ENCODE results near the gene ZNF236.
A peak's percentile ranks its signal among the peaks of the same experiment; 100 is the strongest.

The ZNF236 gene

DNA sequence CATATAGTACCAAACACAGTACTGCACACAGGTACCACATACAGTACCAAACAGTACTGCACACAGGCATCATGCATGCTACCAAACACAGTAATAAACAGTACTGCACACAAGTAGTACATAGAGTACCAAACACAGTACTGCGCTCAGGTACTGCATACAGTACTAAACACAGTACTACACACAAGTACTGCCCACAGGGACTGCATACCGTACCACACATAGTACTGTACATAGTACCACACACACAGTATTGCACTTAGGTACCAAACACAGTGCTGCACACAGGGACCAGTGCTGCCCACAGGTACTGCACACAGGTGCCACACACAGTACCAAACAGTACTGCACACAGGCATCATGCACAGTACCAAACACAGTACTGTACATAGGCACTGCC is 74.9 kb downstream of the ZNF236 start:
- DNase-seq (ENCODE audit: extremely low read depth in 1 of 2, low read depth in 1 of 2): no peak

GRCh38 chr18:76903386-76903785 is 81.0 kb downstream of the ZNF236 start:
- no peak for DNase-seq (ENCODE audit: extremely low read depth in 1 of 2, low read depth in 1 of 2)

- no peak for DNase-seq (ENCODE audit: extremely low read depth in 1 of 2, low read depth in 1 of 2)
Measured at GRCh38 chr18:76905821-76906220, 83.5 kb downstream of the ZNF236 start.

DNA sequence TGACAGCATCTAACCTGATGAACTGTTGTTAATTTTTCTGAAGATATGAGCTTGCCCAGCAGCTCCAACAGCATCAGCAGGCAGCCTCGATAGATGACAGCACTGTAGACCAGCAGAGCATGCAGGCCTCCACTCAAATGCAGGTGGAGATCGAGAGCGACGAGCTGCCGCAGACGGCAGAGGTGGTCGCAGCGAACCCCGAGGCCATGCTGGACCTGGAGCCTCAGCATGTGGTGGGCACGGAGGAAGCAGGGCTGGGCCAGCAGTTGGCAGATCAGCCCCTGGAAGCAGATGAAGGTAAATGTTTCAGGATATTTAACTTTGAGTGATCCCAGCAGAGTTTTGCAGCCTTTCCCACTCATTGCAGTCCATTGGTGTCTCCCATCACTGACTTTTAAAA is 85.9 kb downstream of the ZNF236 start:
- DNase-seq (ENCODE audit: extremely low read depth in 1 of 2, low read depth in 1 of 2): no peak

DNA sequence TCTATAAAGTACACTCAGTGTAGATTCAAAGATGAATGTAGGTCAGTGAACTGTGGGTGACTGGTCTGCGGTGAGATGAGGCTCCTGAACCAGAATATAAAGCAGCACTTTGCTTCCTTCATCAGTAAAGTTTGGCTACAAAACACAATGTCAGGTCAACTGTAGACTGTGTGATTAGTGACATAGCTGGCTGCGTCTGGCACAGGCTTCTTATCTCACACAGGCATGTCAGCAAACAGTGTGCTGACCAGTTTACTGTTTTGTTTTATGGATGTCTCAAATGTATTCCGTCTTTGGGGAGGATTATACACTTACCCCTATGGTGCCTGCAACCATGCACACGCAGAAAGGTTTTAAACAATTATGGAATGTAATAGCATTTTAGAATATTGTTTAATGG is 87.1 kb downstream of the ZNF236 start:
- no peak for DNase-seq (ENCODE audit: extremely low read depth in 1 of 2, low read depth in 1 of 2)

DNA sequence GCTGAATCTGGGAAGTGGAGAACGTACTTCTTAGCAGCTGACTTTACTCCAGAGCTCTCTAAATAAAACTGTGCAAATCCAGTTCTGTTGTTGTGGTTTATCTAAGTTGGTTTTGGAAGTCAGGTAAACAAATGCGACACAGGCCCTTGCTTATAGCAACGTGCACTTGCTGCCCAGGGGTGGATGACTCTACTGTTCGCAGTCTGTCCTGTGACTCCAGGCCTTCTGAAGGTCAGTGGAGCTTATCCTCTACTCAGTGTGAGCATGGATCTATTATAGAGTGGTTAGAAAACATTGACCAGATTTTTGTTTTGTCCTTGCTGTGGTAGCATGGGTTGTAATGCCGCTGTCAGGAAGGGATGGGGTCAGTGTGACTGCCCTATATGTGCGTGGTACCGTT is 89.1 kb downstream of the ZNF236 start:
- DNase-seq (ENCODE audit: extremely low read depth in 1 of 2, low read depth in 1 of 2): no peak

GRCh38 chr18:76913583-76913982 is 91.2 kb downstream of the ZNF236 start:
- DNase-seq (ENCODE audit: extremely low read depth in 1 of 2, low read depth in 1 of 2): no peak

DNA sequence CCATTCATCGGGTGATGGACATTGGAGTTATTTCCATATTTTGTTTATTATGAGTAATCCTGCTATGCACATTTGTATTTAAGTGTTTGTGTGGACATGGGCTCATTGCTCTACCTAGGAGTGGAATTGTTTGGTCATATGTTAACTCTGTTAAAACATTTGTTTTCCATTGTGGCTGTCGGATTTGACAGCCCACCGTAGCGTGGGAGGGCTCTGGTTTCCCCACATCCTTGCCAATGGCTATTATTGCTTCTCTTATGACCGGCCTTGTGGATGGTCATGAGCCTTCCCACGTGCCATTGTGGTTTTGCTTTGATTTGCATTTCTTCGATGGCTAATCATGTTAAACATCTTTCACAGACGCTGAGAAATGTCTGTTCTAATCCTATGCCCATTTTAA is 92.0 kb downstream of the ZNF236 start:
- no peak for DNase-seq (ENCODE audit: extremely low read depth in 1 of 2, low read depth in 1 of 2)

- DNase-seq (ENCODE audit: extremely low read depth in 1 of 2, low read depth in 1 of 2): no peak
Measured at GRCh38 chr18:76914796-76915195, 92.4 kb downstream of the ZNF236 start.

DNA sequence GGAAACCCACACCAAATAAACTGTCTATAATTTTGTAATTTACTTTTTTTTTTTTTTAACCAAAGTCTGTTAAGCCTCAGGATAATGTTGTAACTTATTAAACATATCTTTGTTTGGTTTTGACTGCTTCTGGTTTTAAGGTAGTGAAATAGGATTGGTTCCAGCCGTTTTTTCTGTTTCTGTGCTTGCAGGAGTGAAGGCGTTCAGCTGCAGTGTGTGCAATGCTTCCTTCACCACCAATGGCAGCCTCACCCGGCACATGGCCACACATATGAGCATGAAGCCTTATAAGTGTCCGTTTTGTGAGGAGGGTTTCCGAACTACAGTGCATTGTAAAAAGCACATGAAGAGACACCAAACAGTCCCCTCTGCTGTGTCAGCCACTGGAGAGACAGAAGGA is 93.1 kb downstream of the ZNF236 start:
- DNase-seq (ENCODE audit: extremely low read depth in 1 of 2, low read depth in 1 of 2): no peak

DNA sequence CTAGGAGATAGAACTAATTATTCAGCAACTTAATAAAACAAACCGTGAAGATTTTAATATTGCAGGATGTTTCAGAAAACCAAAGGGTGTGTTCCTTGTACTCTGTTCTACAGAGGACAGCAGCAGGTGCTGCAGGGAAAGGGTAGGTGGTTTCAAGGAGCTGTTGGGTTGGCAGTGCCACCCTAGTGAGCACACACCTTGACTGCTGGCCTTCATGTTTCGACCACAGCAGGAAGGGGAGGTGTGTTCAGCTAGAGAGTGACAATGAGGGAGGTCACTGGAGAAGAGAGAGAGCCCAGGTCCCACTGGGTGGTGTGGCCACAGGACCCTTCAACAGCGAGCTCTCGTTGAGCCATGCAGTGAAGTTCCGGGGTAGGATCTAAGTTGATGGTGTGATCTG is 98.6 kb downstream of the ZNF236 start:
- no peak for DNase-seq (ENCODE audit: extremely low read depth in 1 of 2, low read depth in 1 of 2)

DNA sequence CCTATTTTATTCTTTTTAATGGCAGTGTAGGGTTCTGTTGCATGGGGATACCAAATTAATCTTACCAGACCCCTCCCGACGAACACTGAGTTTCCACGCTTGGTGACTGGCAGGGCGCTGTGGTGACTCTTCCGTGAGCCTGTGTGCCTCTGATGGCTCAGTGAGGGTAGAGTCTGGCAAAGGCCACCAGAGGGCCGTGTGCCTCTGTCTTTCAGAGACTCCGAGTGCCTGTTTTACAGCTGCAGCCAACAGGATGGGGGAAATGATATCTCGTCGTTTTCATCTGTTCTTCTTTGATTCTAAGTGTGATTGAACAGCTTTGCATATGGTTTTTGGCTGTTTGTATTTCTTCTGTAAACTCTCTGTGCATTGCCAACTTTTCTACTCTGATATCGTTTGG is 99.8 kb downstream of the ZNF236 start:
- DNase-seq (ENCODE audit: extremely low read depth in 1 of 2, low read depth in 1 of 2): peak; percentile 6 to 21

- DNase-seq (ENCODE audit: extremely low read depth in 1 of 2, low read depth in 1 of 2): no peak
Measured at GRCh38 chr18:76923485-76924085, 101.2 kb downstream of the ZNF236 start.

GRCh38 chr18:76925501-76925900 is 103.1 kb downstream of the ZNF236 start:
- DNase-seq (ENCODE audit: extremely low read depth in 1 of 2, low read depth in 1 of 2): no peak

- DNase-seq (ENCODE audit: extremely low read depth in 1 of 2, low read depth in 1 of 2): no peak
Measured at GRCh38 chr18:76927223-76927725, 104.9 kb downstream of the ZNF236 start.

- no peak for DNase-seq (ENCODE audit: extremely low read depth in 1 of 2, low read depth in 1 of 2)
Measured at GRCh38 chr18:76928179-76928868, 106.0 kb downstream of the ZNF236 start.

- DNase-seq (ENCODE audit: extremely low read depth in 1 of 2, low read depth in 1 of 2): no peak
Measured at GRCh38 chr18:76931171-76931570, 108.8 kb downstream of the ZNF236 start.

GRCh38 chr18:76932026-76932819 is 109.9 kb downstream of the ZNF236 start:
- no peak for DNase-seq (ENCODE audit: extremely low read depth in 1 of 2, low read depth in 1 of 2)

DNA sequence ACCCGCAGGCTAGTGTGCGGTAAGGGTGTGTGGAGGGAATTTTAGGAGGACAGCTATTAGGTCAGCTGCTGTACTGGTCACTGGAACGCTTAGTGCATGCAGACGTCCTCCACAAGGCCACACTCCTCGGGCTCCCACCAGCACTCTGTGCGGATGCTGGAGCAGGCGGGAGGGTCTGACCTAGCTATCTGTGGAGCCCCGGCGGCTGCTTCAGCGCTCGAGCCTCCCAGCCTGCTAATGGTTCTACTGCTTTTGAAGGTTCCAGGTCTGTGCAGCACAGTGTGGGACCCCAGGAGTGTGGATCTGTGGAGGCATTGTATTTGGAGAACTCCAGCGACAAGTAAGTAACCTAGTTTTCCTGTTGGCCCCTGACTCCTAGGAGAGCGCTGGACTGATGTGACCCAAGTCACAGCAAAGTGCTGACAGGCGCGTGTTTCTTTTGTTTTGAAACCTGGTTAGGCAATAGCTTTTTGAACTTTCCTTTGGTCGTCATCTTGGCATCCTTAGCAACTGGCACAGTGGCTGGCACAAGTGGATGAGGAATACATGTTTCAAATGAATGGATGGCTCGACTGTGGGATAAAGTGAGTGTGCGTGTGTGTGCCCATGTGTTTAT is 113.5 kb downstream of the ZNF236 start:
- no peak for DNase-seq (ENCODE audit: extremely low read depth in 1 of 2, low read depth in 1 of 2)

- no peak for DNase-seq (ENCODE audit: extremely low read depth in 1 of 2, low read depth in 1 of 2)
Measured at GRCh38 chr18:76936877-76937276, 114.5 kb downstream of the ZNF236 start.

- DNase-seq (ENCODE audit: extremely low read depth in 1 of 2, low read depth in 1 of 2): no peak
Measured at GRCh38 chr18:76937597-76937996, 115.2 kb downstream of the ZNF236 start.
